Stomach (tissue), 9 donors: ENCODE results near the gene SRPRB. TPM values are rescaled to one million over a fixed set of nuclear protein-coding genes. Genes with fewer than 3 reads are reported as not detected.

Experiments used
- DNase-seq, 2 donors: peaks; one replicate each; pipeline versions ENCODE4 v3.0.0 to v3.0.0-alpha.2; 2013 to 2019
- H3K27ac ChIP-seq, 5 donors: fragments of 200-600 bp in 4 of 5; sonication (generic) in 4 of 5; one replicate each; pipeline ENCODE4 v1.5.1; 2013 to 2019; ENCODE audit warnings: mild to moderate bottlenecking in 1 of 5, moderate library complexity in 1 of 5
- H3K27me3 ChIP-seq, 3 donors: fragments of 200-600 bp; sonication (generic); one replicate each; pipeline ENCODE4 v1.5.1; 2017 to 2019; ENCODE audit warnings: mixed run types in 1 of 3
- H3K36me3 ChIP-seq, 4 donors: fragments of 200-600 bp; sonication (generic); 1 replicate in 3 of 4; 2 replicates in 1 of 4; pipeline ENCODE4 v1.5.1; 2016 to 2019
- H3K4me1 ChIP-seq, 4 donors: fragments of 200-600 bp; sonication (generic); one replicate each; pipeline ENCODE4 v1.5.1; 2016 to 2019
- H3K4me3 ChIP-seq, 4 donors: fragments of 200-600 bp; sonication (generic) in 3 of 4; one replicate each; pipeline ENCODE4 v1.5.1; 2016 to 2019; ENCODE audit warnings: mild to moderate bottlenecking in 1 of 4
- H3K9me3 ChIP-seq, 4 donors: fragments of 200-600 bp; sonication (generic); one replicate each; pipeline ENCODE4 v1.5.1; 2016 to 2019
- EP300 ChIP-seq: sonication (generic); formaldehyde crosslinking; IDR thresholded peaks from one replicate; pipeline ENCODE4 v1.6.1; 2017; ENCODE audit warnings: antibody characterized with exemption
- POLR2A ChIP-seq, 4 donors: fragments of 450-650 bp; IDR thresholded peaks; one replicate each; pipeline ENCODE4 v1.6.1; 2016; ENCODE audit warnings: antibody characterized with exemption in 4 of 4, control low read depth in 2 of 4, mild to moderate bottlenecking in 1 of 4, moderate library complexity in 1 of 4
- POLR2AphosphoS5 ChIP-seq, 3 donors: sonication (generic); formaldehyde crosslinking; IDR thresholded peaks; one replicate each; pipeline ENCODE4 v1.6.1; 2016; ENCODE audit warnings: antibody characterized with exemption in 3 of 3
- WGBS, 5 donors: extraction: QIAGEN DNeasy Blood & Tissue Kit in 3 of 5; methylation state at CpG; one replicate each; pipeline versions ENCODE4 v1.1.5 to v1.1.7; 2013 to 2018; 5-methylcytosine and 5-hydroxymethylcytosine counted together
- intact Hi-C: fragments of 100-400 bp; cut with DNase I; formaldehyde crosslinking; loops from one replicate; pipeline ENCODE4 v1.15.1; 2023; ENCODE audit warnings: low total_unique reads
- polyA plus RNA-seq, 3 donors: library from polyadenylated mRNA; stranded (reverse); fragments of 200-250 nt; gene quantifications; one replicate each; pipeline ENCODE4 v1.2.3, GENCODE V29; 2013
- total RNA-seq, 5 donors: library from RNA; depleted of rRNA; stranded (reverse); fragments of >200 nt; gene quantifications; one replicate each; pipeline versions ENCODE4 v1.1.0 to v1.2.3, GENCODE V29; 2014 to 2016
- TF ChIP-seq, protein P1 (sequence below), 7 experiments: fragments of 450-650 bp in 4 of 7; fragments of 200-600 bp in 3 of 7; sonication (generic) in 3 of 7; IDR thresholded peaks; one replicate each; pipeline ENCODE4 v1.5.1; 2016 to 2019; ENCODE audit warnings: antibody characterized with exemption in 7 of 7, control low read depth in 2 of 7, mild to moderate bottlenecking in 1 of 7
- donor health status: healthy with polysubstance abuse.
- donor health status: Bipolar disorder and iron deficiency.
- donor health status: healthy.

SRPRB gene
- total and polyA plus RNA-seq, 8 donors = 5.3 to 54.9 (median 18.2) TPM

DNA sequence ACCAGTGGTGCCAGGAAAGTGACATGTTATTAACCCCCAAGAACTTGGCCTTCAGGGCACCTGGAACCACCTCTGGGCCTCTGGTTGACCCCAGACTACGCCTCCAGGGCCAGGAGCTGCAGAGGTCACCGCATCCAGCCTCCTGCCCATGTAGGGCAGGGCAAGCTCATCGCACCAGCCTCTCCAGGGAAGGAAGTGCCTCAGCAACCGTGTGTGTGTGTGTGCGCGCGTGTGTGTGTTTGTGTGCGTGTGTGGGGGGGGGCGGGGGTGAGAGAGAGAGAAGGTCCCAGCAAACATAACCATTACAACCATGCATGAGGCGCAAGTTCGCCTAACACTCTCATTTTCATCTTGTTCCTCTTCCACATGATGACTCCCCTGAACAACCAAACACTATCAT lies 58.3 kb downstream of the SRPRB start:
- Histone ChIP-seq H3K9me3 (no peaks in the 10 kb centered on the region), H3K4me3 (no peak overlapping the region), H3K36me3 (no peaks in the 10 kb centered on the region), H3K27ac (no peak overlapping the region), H3K4me1 (peaks cover 0 to 4% (median 1%) of the 10 kb centered on the region in 4 donors), H3K27me3 (no peaks in the 10 kb centered on the region)
- intact Hi-C loops = no loop called here
- DNase-seq = no peak
- TF ChIP-seq, protein P1, sequence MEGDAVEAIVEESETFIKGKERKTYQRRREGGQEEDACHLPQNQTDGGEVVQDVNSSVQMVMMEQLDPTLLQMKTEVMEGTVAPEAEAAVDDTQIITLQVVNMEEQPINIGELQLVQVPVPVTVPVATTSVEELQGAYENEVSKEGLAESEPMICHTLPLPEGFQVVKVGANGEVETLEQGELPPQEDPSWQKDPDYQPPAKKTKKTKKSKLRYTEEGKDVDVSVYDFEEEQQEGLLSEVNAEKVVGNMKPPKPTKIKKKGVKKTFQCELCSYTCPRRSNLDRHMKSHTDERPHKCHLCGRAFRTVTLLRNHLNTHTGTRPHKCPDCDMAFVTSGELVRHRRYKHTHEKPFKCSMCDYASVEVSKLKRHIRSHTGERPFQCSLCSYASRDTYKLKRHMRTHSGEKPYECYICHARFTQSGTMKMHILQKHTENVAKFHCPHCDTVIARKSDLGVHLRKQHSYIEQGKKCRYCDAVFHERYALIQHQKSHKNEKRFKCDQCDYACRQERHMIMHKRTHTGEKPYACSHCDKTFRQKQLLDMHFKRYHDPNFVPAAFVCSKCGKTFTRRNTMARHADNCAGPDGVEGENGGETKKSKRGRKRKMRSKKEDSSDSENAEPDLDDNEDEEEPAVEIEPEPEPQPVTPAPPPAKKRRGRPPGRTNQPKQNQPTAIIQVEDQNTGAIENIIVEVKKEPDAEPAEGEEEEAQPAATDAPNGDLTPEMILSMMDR (IDR thresholded peaks at IDR 0.05) = no peak
- TF ChIP-seq POLR2A (IDR thresholded peaks at IDR 0.05) (no peak), EP300 (no peak), POLR2AphosphoS5 (IDR thresholded peaks at IDR 0.05) (no peak)
- 79 to 87% (median 82%) methylated on average over 11 of the region's 11 CpGs for whole genome bisulfite sequencing, 5 donors

DNA sequence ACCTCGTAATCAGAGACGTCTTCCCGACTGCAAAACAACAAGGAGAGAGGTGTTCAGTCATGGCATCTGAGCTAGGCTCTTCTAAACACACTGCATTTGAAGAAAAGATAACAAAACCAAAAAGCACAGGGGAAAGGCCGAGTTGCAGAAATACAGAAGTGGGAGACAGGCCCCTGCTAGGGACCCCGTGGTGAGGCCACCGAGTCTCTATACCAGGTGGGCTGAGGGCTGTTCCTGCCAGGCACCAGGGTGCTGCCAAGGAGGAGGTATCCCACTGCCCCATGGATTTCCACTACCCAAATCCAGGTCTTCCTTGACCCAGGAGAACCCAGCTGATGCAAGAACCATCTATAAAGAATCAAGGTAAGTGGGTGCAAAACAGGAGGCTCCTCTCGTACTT lies 59.0 kb downstream of the SRPRB start:
- 75 to 88% (median 86%) methylated on average over 6 to 7 of the region's 7 CpGs for WGBS, 5 donors
- intact Hi-C loops = no loop called here
- no peak overlapping the region for H3K4me3 ChIP-seq
- no peaks in the 10 kb centered on the region for H3K27me3 ChIP-seq
- H3K36me3 ChIP-seq = no peaks in the 10 kb centered on the region
- no peak overlapping the region for H3K27ac ChIP-seq
- H3K9me3 ChIP-seq = no peaks in the 10 kb centered on the region
- peaks cover 0 to 6% (median 2%) of the 10 kb centered on the region in 4 donors for H3K4me1 ChIP-seq
- TF ChIP-seq, protein P1 (IDR thresholded peaks at IDR 0.05) = no peak
- TF ChIP-seq POLR2AphosphoS5 (IDR thresholded peaks at IDR 0.05) (no peak), POLR2A (IDR thresholded peaks at IDR 0.05) (no peak), EP300 (no peak)
- no peak for DNase-seq

DNA sequence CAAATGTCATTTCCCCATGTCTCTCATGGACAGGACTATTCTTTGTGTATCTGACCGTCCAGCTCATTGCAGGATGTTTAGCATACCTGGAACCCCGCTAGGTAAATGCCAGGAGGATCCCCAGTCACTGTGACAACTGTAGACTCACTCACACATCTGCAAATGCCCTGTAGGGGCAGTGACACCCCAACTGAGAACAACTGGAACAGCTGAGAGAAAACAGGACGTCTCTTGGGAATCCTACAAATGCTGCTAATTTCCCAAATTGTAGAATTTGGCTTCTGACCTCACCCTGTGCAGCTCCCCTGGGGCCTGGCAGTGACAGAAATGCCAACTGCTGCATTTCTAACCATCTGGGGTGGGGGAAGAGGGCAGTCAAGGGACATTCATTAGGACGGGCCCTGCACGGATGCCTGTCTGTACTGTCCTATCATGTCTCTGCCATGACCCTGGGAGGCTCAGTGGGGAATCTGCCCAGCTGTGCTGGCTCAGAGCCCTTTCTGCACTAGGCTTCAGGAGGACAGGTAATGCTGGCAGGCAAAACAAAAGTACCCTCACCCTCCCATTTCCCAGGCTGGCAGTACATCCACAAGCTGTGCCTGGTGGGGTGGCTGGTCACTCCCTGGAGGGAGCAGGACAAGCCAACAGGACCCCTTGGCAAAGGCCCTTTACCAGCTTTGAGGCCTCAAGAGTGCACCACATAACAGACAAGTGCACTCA lies 59.7 kb downstream of the SRPRB start:
- Histone ChIP-seq H3K27me3 (no peaks in the 10 kb centered on the region), H3K9me3 (no peaks in the 10 kb centered on the region), H3K4me1 (peaks cover 0 to 6% (median 2%) of the 10 kb centered on the region in 4 donors), H3K27ac (no peak overlapping the region), H3K4me3 (no peak overlapping the region), H3K36me3 (no peaks in the 10 kb centered on the region)
- 57 to 89% (median 84%) methylated on average over 4 to 5 of the region's 5 CpGs for WGBS, 5 donors
- intact Hi-C loops = no loop called here
- no peak for DNase-seq
- TF ChIP-seq POLR2A (IDR thresholded peaks at IDR 0.05) (no peak), POLR2AphosphoS5 (IDR thresholded peaks at IDR 0.05) (no peak), EP300 (no peak)
- TF ChIP-seq, protein P1 (IDR thresholded peaks at IDR 0.05) = no peak

DNA sequence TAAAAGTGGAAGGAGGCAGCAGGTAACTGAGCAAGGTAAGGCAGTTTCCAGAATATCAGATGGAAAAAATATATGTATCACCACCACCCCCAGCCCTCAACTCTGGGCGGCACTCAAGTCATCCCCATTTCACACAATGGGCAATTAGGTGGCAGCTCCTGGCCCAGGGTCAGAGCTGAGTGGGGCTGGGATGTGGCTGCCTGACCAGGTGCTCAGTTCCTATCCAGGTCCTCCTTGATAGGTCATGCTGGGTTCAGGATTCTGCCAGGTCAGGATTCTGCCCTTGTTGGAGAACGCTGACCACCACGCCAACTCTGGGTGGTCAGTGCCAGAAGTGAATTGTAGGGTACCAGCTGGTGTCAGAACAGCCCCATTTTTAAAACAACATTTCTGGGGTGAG lies 60.5 kb downstream of the SRPRB start:
- Histone ChIP-seq H3K4me3 (no peak overlapping the region), H3K9me3 (no peaks in the 10 kb centered on the region), H3K27me3 (no peaks in the 10 kb centered on the region), H3K36me3 (no peaks in the 10 kb centered on the region), H3K4me1 (peaks cover 0 to 6% (median 2%) of the 10 kb centered on the region in 4 donors), H3K27ac (no peak overlapping the region)
- 95 to 98% (median 97%) methylated on average over 3 of the region's 3 CpGs for WGBS, 5 donors
- TF ChIP-seq EP300 (no peak), POLR2A (IDR thresholded peaks at IDR 0.05) (no peak), POLR2AphosphoS5 (IDR thresholded peaks at IDR 0.05) (no peak)
- TF ChIP-seq, protein P1 (IDR thresholded peaks at IDR 0.05) = no peak
- intact Hi-C loops = no loop called here
- DNase-seq = no peak
